Lower leg skin (tissue), 3 donors: Measurements from ENCODE around the gene BNIP3.

Source experiments
- POLR2A ChIP-seq, 2 donors: fragments of 450-650 bp; IDR thresholded peaks; one replicate each; pipeline ENCODE4 v1.6.1; 2016 to 2017; ENCODE audit warnings: antibody characterized with exemption in 2 of 2, mild to moderate bottlenecking in 1 of 2, moderate library complexity in 1 of 2
- TF ChIP-seq, protein P1 (sequence below), 3 donors: fragments of 450-650 bp; IDR thresholded peaks; one replicate each; pipeline ENCODE4 v1.5.1; 2016; ENCODE audit warnings: antibody characterized with exemption in 3 of 3, mild to moderate bottlenecking in 3 of 3, moderate library complexity in 2 of 3

DNA sequence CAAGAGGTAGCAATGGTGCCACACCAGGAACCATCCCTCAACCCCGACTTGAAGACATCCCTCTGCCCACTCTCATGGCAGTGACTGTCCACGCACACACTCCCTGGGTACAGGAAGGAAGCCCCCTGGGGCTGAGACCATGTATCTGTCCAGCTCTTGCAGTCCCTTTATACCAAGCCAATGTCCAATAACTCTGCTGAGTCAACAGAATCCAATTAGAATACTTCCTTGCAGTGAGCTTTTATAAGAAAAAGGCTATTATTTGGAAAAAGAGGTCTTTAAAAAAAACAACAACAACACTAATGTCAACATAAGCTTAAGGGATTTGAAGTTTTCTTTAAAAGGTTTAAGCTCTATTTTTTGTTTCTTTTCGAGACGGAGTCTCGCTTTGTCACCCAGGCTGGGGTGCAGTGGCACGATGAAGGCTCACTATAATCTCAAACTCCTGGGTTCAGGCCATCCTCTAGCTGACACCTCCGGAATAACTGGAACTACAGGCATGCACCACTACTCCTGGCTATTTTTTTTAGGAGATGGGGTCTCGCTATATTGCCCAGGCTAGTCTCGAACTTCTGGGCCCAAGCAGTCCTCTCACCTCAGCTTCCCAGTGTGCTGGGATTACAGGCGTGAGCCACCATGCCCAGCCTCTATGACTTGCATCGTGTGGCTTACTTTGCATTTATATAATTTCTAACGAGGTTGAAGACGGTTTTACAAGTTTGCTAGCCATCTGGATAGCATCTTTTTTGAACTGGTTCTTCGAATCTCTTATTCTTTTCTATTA lies 7.5 kb downstream of the BNIP3 start:
- TF ChIP-seq POLR2A (IDR thresholded peaks at IDR 0.05) = no peak
- TF ChIP-seq, protein P1, sequence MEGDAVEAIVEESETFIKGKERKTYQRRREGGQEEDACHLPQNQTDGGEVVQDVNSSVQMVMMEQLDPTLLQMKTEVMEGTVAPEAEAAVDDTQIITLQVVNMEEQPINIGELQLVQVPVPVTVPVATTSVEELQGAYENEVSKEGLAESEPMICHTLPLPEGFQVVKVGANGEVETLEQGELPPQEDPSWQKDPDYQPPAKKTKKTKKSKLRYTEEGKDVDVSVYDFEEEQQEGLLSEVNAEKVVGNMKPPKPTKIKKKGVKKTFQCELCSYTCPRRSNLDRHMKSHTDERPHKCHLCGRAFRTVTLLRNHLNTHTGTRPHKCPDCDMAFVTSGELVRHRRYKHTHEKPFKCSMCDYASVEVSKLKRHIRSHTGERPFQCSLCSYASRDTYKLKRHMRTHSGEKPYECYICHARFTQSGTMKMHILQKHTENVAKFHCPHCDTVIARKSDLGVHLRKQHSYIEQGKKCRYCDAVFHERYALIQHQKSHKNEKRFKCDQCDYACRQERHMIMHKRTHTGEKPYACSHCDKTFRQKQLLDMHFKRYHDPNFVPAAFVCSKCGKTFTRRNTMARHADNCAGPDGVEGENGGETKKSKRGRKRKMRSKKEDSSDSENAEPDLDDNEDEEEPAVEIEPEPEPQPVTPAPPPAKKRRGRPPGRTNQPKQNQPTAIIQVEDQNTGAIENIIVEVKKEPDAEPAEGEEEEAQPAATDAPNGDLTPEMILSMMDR (IDR thresholded peaks at IDR 0.05) = no peak
